ENCODE measurements around the gene ZNF425. TPM values are rescaled to one million over a fixed set of nuclear protein-coding genes. Genes with fewer than 3 reads are reported as not detected.
"Not testable (repeated sequence)": the region's sequence is repeated elsewhere in the genome, so short reads cannot be mapped to it uniquely, and the experiment has no call there.

ZNF425 gene
- total RNA-seq, 1 experiment from 2014 or later, result 3.3 TPM

GRCh38 chr7:149147752-149148653 is 21.9 kb upstream of the ZNF425 start:
- H3K4me1 Mint-ChIP-seq (ENCODE audit: insufficient read depth, unreplicated experiment), result peaks cover 7% of the 10 kb centered on the region
- DNase-seq (ENCODE audit: unreplicated experiment), result peak; percentile 44
- no TSS peak for BruUV-seq (replicated peaks)
- intact Hi-C loops (cut with micrococcal nuclease), result loop anchor here (1.0 to 5.0 kb wide), 2 partner anchors 22 to 84 kb away; partner anchors contain the start of gene ZNF425
- CTCF ChIA-PET, result interaction anchor here (0.6 to 3.6 kb wide), 15 partner anchors 8 to 200 kb away, joined by 3 to 33 read pairs (median 4); partner anchors contain the start of genes ZNF282 and ZNF425
- peak overlapping the region; percentile 35 for H3K27ac Mint-ChIP-seq (ENCODE audit: low read depth, unreplicated experiment)
- POLR2A ChIA-PET, result interaction anchor here (0.7 to 4.0 kb wide), 20 partner anchors 10 to 478 kb away, joined by 3 to 61 read pairs (median 4); partner anchors contain the start of genes ZNF282, ZNF425 and ZNF786
- H3K9me3 Mint-ChIP-seq (ENCODE audit: unreplicated experiment), result no peaks in the 10 kb centered on the region
- no peaks in the 10 kb centered on the region for H3K36me3 Mint-ChIP-seq (ENCODE audit: insufficient read depth, unreplicated experiment)
- no peaks in the 10 kb centered on the region for H3K27me3 Mint-ChIP-seq (ENCODE audit: insufficient read depth, unreplicated experiment)
- TF ChIP-seq CTCF (IDR thresholded peaks at IDR 0.05; ENCODE audit: unreplicated experiment), result no peak
- H3K4me3 Mint-ChIP-seq (ENCODE audit: unreplicated experiment), result peak overlapping the region; percentile 80

GRCh38 chr7:149147072-149147751 is 21.1 kb upstream of the ZNF425 start, which contains the start of gene ZNF398:
Gene ZNF398 (plus strand): TSS chr7:149147453. CDS start chr7:149147743, 290 bp downstream.
- H3K27ac Mint-ChIP-seq (ENCODE audit: low read depth, unreplicated experiment), result peak within 1 kb of the TSS; percentile 35
- no peaks in the 10 kb centered on the region for H3K27me3 Mint-ChIP-seq (ENCODE audit: insufficient read depth, unreplicated experiment)
- H3K4me3 Mint-ChIP-seq (ENCODE audit: unreplicated experiment), result peak within 1 kb of the TSS; percentile 80
- peaks cover 7% of the 10 kb centered on the region for H3K4me1 Mint-ChIP-seq (ENCODE audit: insufficient read depth, unreplicated experiment)
- no peaks in the 10 kb centered on the region for H3K9me3 Mint-ChIP-seq (ENCODE audit: unreplicated experiment)
- no peaks in the 10 kb centered on the region for H3K36me3 Mint-ChIP-seq (ENCODE audit: insufficient read depth, unreplicated experiment)
- POLR2A ChIA-PET, result interaction anchor here (0.6 to 4.0 kb wide), 20 partner anchors 9 to 479 kb away, joined by 3 to 61 read pairs (median 4); partner anchors contain the start of genes ZNF282, ZNF425 and ZNF786
- intact Hi-C loops (cut with micrococcal nuclease), result loop anchor here (1.0 to 5.0 kb wide), 2 partner anchors 21 to 85 kb away; partner anchors contain the start of gene ZNF425
- DNase-seq (ENCODE audit: unreplicated experiment), result peak; percentile 67
- BruUV-seq (replicated peaks), result no TSS peak
- TF ChIP-seq CTCF (IDR thresholded peaks at IDR 0.05; ENCODE audit: unreplicated experiment), result peak; percentile 73
- CTCF ChIA-PET, result interaction anchor here (0.6 to 3.6 kb wide), 25 partner anchors 8 to 846 kb away, joined by 3 to 33 read pairs (median 4); partner anchors contain the start of genes ZNF282 and ZNF425

- Mint-ChIP-seq H3K36me3 (ENCODE audit: insufficient read depth, unreplicated experiment) (no peaks in the 10 kb centered on the region), H3K27ac (ENCODE audit: low read depth, unreplicated experiment) (no peak overlapping the region), H3K4me1 (ENCODE audit: insufficient read depth, unreplicated experiment) (no peaks in the 10 kb centered on the region), H3K4me3 (ENCODE audit: unreplicated experiment) (no peak overlapping the region), H3K9me3 (ENCODE audit: unreplicated experiment) (no peaks in the 10 kb centered on the region), H3K27me3 (ENCODE audit: insufficient read depth, unreplicated experiment) (no peaks in the 10 kb centered on the region)
- TF ChIP-seq CTCF (IDR thresholded peaks at IDR 0.05; ENCODE audit: unreplicated experiment), result no peak
- no TSS peak for BruUV-seq (replicated peaks)
- peak; percentile 30 for DNase-seq (ENCODE audit: unreplicated experiment)
- intact Hi-C loops (cut with micrococcal nuclease), result loop anchor here (5.0 kb wide), 1 partner anchor 87 kb away; no protein-coding TSS in a partner anchor
- ChIA-PET CTCF (interaction anchor here (0.6 to 3.2 kb wide), 2 partner anchors 9 to 76 kb away, joined by 3 to 33 read pairs; no protein-coding TSS in a partner anchor), POLR2A (interaction anchor here (4.0 kb wide), 1 partner anchor 19 kb away, joined by 61 read pairs; the partner anchor contains the start of gene ZNF425)
Observed at GRCh38 chr7:149145031-149145845, 19.1 kb upstream of the ZNF425 start.

DNA sequence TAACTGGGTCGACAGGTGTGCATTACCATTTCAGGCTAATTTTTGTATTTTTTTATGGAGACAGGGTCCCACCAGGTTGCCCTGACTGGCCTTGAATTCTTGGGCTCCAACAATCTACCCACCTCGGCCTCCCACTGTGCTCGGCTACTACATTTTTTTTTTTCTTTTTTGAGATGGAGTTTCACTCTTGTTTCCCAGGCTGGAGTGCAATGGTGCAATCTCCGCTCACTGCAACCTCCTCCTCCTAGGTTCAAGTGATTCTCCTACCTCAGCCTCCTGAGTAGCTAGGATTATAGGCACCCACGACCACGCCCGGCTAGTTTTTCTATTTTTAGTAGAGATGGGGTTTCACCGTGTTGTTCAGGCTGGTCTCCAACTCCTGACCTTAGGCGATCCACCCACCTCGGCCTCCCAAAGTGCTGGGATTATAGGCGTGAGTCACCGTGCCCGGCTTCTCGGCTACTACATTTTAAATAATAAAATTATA is 18.4 kb upstream of the ZNF425 start:
- peak overlapping the region; percentile 47 for H3K4me3 Mint-ChIP-seq (ENCODE audit: unreplicated experiment)
- H3K27ac Mint-ChIP-seq (ENCODE audit: low read depth, unreplicated experiment); H3K9me3 Mint-ChIP-seq (ENCODE audit: unreplicated experiment); H3K27me3 Mint-ChIP-seq (ENCODE audit: insufficient read depth, unreplicated experiment); H3K4me1 Mint-ChIP-seq (ENCODE audit: insufficient read depth, unreplicated experiment); H3K36me3 Mint-ChIP-seq (ENCODE audit: insufficient read depth, unreplicated experiment); intact Hi-C loops (cut with micrococcal nuclease); BruUV-seq (replicated peaks): not testable (repeated sequence)
- CTCF ChIA-PET, result interaction anchor here (0.7 to 1.6 kb wide), 2 partner anchors 17 to 18 kb away, joined by 3 to 4 read pairs; partner anchors contain the start of gene ZNF425
- DNase-seq (ENCODE audit: unreplicated experiment), result peak; percentile 69
- POLR2A ChIA-PET, result interaction anchor here (0.8 to 1.7 kb wide), 3 partner anchors 9 to 52 kb away, joined by 3 to 19 read pairs (median 5); partner anchors contain the start of gene ZNF425
